NT2/D1 (cell line): ENCODE measurements around the gene TST.

Experiments used
- YY1 ChIP-seq: IDR thresholded peaks from 2 replicates; pipeline ENCODE4 v1.6.1; 2011; ENCODE audit not compliant: insufficient read length, insufficient read depth
- ZNF274 ChIP-seq: IDR thresholded peaks from 2 replicates; pipeline ENCODE4 v1.6.1; 2011; ENCODE audit warnings: mild to moderate bottlenecking, low read depth, low read length

GRCh38 chr22:37060801-37061610, 41.8 kb upstream of the TST start:
- TF ChIP-seq YY1 (no peak), ZNF274 (no peak)
